Stomach (tissue), 4 donors: ENCODE data around the gene TRAF3IP3.

Experiments used
- CTCF ChIP-seq, 7 experiments: fragments of 450-650 bp in 4 of 7; fragments of 200-600 bp in 3 of 7; sonication (generic) in 3 of 7; IDR thresholded peaks; one replicate each; pipeline ENCODE4 v1.5.1; 2016 to 2019; ENCODE audit warnings: antibody characterized with exemption in 7 of 7, control low read depth in 2 of 7, mild to moderate bottlenecking in 1 of 7
- EP300 ChIP-seq: sonication (generic); formaldehyde crosslinking; IDR thresholded peaks from one replicate; pipeline ENCODE4 v1.6.1; 2017; ENCODE audit warnings: antibody characterized with exemption
- POLR2A ChIP-seq, 4 donors: fragments of 450-650 bp; IDR thresholded peaks; one replicate each; pipeline ENCODE4 v1.6.1; 2016; ENCODE audit warnings: antibody characterized with exemption in 4 of 4, control low read depth in 2 of 4, mild to moderate bottlenecking in 1 of 4, moderate library complexity in 1 of 4
- POLR2AphosphoS5 ChIP-seq, 3 donors: sonication (generic); formaldehyde crosslinking; IDR thresholded peaks; one replicate each; pipeline ENCODE4 v1.6.1; 2016; ENCODE audit warnings: antibody characterized with exemption in 3 of 3

GRCh38 chr1:209815490-209815889, 59.6 kb downstream of the TRAF3IP3 start:
- TF ChIP-seq CTCF (IDR thresholded peaks at IDR 0.05) (no peak), POLR2A (IDR thresholded peaks at IDR 0.05) (no peak), EP300 (no peak), POLR2AphosphoS5 (IDR thresholded peaks at IDR 0.05) (no peak)
